MCF 10A (cell line): ENCODE data around the gene ANKRD12. TPM values are rescaled to one million over a fixed set of nuclear protein-coding genes. Genes with fewer than 3 reads are reported as not detected.

Experiments used
- BruUV-seq: library from RNA; stranded (reverse); fragments of 400-500 nt; replicated peaks from 2 replicates; lab custom pipeline; 2021; lab: Mats Ljungman, UMichigan
- CTCF ChIA-PET: fragments of 300-600 bp; sonication (Branson Sonifier 250); formaldehyde crosslinking; extraction: SDS; loops from one replicate; lab custom pipeline; 2021; ENCODE audit warnings: antibody characterized with exemption, inconsistent platforms; lab: Yijun Ruan, JAX
- POLR2A ChIA-PET: fragments of 300-600, 350-650 bp; sonication (Branson Sonifier 250); formaldehyde crosslinking; extraction: SDS; loops from one replicate; lab custom pipeline; 2020; ENCODE audit warnings: antibody characterized with exemption, inconsistent platforms; lab: Yijun Ruan, JAX
- DNase-seq: peaks from one replicate; pipeline ENCODE4 v3.0.0-alpha.2; 2018; ENCODE audit not compliant: unreplicated experiment
- H3K27ac Mint-ChIP-seq: one replicate; pipeline ENCODE4 v1.8.0; 2022; ENCODE audit warnings: mild to moderate bottlenecking, low read depth, mixed read lengths; ENCODE audit not compliant: unreplicated experiment
- H3K27me3 Mint-ChIP-seq: one replicate; pipeline ENCODE4 v1.8.0; 2022; ENCODE audit warnings: mixed read lengths; ENCODE audit not compliant: insufficient read depth, unreplicated experiment
- H3K36me3 Mint-ChIP-seq: one replicate; pipeline ENCODE4 v1.8.0; 2022; ENCODE audit warnings: mild to moderate bottlenecking, moderate library complexity, mixed read lengths; ENCODE audit not compliant: insufficient read depth, unreplicated experiment
- H3K4me1 Mint-ChIP-seq: one replicate; pipeline ENCODE4 v1.8.0; 2022; ENCODE audit warnings: mixed read lengths; ENCODE audit not compliant: insufficient read depth, unreplicated experiment
- H3K4me3 Mint-ChIP-seq: one replicate; pipeline ENCODE4 v1.8.0; 2022; ENCODE audit warnings: mild to moderate bottlenecking, moderate library complexity, mixed read lengths; ENCODE audit not compliant: unreplicated experiment
- H3K9me3 Mint-ChIP-seq: one replicate; pipeline ENCODE4 v1.8.0; 2022; ENCODE audit warnings: mixed read lengths; ENCODE audit not compliant: unreplicated experiment
- intact Hi-C: fragments of 100-400 bp; cut with micrococcal nuclease; formaldehyde crosslinking; loops from 2 replicates; pipeline ENCODE4 v1.14.1; 2022
- total RNA-seq: library from RNA; stranded (reverse); gene quantifications from 2 replicates; pipeline ENCODE4 v1.2.3, GENCODE V29; 2022
- TF ChIP-seq, protein P1 (sequence below): fragments of 200-600 bp; IDR thresholded peaks from one replicate; pipeline ENCODE4 v1.8.0; 2022; ENCODE audit warnings: antibody characterized with exemption, mild to moderate bottlenecking; ENCODE audit not compliant: unreplicated experiment

The ANKRD12 gene
- total RNA-seq, 1 experiment from 2014 or later: 25.3 TPM

- no peak for DNase-seq
- H3K36me3 Mint-ChIP-seq: peaks cover 84% of the 10 kb centered on the region
Observed at GRCh38 chr18:9217743-9218451, 81.3 kb downstream of the ANKRD12 start.

DNA sequence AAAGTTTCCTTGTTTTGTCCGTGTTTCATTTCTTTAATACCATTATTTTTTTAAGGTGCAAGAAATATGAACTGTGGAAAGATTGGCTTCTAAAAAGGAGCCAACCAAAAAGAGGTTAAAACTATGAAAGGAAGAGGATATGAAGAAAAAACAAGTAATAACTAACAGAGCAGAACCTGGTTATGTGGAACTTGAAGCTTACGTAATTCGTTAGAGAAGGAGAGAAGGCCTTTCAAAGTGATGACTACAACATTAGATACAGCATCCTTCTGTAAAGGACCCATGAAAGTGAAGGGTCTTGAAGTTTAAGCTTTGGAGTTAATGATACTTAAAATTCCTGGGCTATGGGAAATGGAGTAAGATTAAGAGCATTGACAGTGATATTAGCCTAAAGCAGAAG is 84.5 kb downstream of the ANKRD12 start:
- H3K9me3 Mint-ChIP-seq: no peaks in the 10 kb centered on the region
- no peak overlapping the region for H3K4me3 Mint-ChIP-seq
- TF ChIP-seq, protein P1, sequence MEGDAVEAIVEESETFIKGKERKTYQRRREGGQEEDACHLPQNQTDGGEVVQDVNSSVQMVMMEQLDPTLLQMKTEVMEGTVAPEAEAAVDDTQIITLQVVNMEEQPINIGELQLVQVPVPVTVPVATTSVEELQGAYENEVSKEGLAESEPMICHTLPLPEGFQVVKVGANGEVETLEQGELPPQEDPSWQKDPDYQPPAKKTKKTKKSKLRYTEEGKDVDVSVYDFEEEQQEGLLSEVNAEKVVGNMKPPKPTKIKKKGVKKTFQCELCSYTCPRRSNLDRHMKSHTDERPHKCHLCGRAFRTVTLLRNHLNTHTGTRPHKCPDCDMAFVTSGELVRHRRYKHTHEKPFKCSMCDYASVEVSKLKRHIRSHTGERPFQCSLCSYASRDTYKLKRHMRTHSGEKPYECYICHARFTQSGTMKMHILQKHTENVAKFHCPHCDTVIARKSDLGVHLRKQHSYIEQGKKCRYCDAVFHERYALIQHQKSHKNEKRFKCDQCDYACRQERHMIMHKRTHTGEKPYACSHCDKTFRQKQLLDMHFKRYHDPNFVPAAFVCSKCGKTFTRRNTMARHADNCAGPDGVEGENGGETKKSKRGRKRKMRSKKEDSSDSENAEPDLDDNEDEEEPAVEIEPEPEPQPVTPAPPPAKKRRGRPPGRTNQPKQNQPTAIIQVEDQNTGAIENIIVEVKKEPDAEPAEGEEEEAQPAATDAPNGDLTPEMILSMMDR: no peak
- intact Hi-C loops: no loop called here
- POLR2A ChIA-PET: no interaction called here
- no peak overlapping the region for H3K27ac Mint-ChIP-seq
- CTCF ChIA-PET: interaction anchor here (0.5 kb wide), 1 partner anchor 231 kb away, joined by 4 read pairs; no protein-coding TSS in a partner anchor
- no TSS peak for BruUV-seq
- peaks cover 88% of the 10 kb centered on the region for H3K36me3 Mint-ChIP-seq
- no peaks in the 10 kb centered on the region for H3K4me1 Mint-ChIP-seq
- no peak for DNase-seq
- H3K27me3 Mint-ChIP-seq: no peaks in the 10 kb centered on the region

More at GRCh38 chr18:9217743-9218451, 81.3 kb downstream of the ANKRD12 start:
- Mint-ChIP-seq H3K9me3 (no peaks in the 10 kb centered on the region), H3K27ac (no peak overlapping the region), H3K4me1 (no peaks in the 10 kb centered on the region), H3K4me3 (no peak overlapping the region), H3K27me3 (no peaks in the 10 kb centered on the region)
- intact Hi-C loops: no loop called here
- ChIA-PET CTCF (interaction anchor here (0.6 kb wide), 1 partner anchor 12 kb away, joined by 7 read pairs; no protein-coding TSS in a partner anchor), POLR2A (no interaction called here)
- BruUV-seq: no TSS peak
- TF ChIP-seq, protein P1: no peak

DNA sequence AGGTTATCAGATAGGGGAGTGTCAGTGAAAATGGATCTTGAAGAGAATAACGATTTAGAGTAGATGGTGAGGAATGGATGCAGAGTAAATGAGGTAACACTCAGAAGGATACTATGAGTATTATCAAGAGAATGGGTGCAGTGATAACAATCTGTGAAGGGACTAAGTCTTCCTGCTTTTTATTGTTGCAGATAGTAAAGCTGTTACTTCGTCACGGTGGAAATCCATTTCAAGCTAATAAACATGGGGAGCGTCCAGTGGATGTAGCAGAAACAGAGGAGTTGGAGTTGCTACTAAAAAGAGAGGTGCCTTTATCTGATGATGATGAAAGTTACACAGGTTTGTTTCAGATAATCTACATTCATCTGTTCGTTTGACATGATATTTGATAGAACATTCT is 85.1 kb downstream of the ANKRD12 start:
- H3K27me3 Mint-ChIP-seq: no peaks in the 10 kb centered on the region
- ChIA-PET POLR2A (no interaction called here), CTCF (no interaction called here)
- BruUV-seq: no TSS peak
- TF ChIP-seq, protein P1: no peak
- H3K4me1 Mint-ChIP-seq: no peaks in the 10 kb centered on the region
- DNase-seq: no peak
- no peaks in the 10 kb centered on the region for H3K9me3 Mint-ChIP-seq
- peaks cover 88% of the 10 kb centered on the region for H3K36me3 Mint-ChIP-seq
- H3K4me3 Mint-ChIP-seq: no peak overlapping the region
- intact Hi-C loops: no loop called here
- H3K27ac Mint-ChIP-seq: no peak overlapping the region

DNA sequence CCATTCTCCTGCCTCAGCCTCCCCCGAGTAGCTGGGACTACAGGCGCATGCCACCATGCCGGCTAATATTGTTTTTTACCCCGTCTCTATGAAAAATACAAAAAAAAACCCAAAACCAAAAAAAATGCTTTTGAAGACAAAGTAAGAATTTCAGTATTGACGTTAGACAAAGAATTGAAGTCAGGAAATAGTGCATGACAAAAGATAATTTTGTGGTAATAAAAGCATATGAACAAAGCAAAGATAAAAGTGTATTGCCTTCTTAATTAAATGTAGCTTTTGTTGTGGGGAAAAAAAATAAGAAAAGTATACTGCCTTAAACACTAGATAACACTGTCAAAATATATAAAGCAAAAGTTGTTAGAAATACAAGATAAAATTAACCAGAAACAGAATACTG is 86.8 kb downstream of the ANKRD12 start:
- Mint-ChIP-seq H3K36me3 (peaks cover 86% of the 10 kb centered on the region), H3K9me3 (no peaks in the 10 kb centered on the region), H3K4me1 (no peaks in the 10 kb centered on the region), H3K27me3 (no peaks in the 10 kb centered on the region), H3K27ac (no peak overlapping the region), H3K4me3 (no peak overlapping the region)
- ChIA-PET POLR2A (interaction anchor here (0.6 kb wide), 1 partner anchor 292 kb away, joined by 3 read pairs; no protein-coding TSS in a partner anchor), CTCF (no interaction called here)
- TF ChIP-seq, protein P1: no peak
- no TSS peak for BruUV-seq
- DNase-seq: no peak
- intact Hi-C loops: no loop called here
